ENCODE data around the gene MTG1. TPM values are rescaled to one million over a fixed set of nuclear protein-coding genes. Genes with fewer than 3 reads are reported as not detected.
"Not testable (repeated sequence)": the region's sequence is repeated elsewhere in the genome, so short reads cannot be mapped to it uniquely, and the experiment has no call there.

The MTG1 gene
- total RNA-seq, 1 donor from 2014 or later: 23.4 TPM

DNA sequence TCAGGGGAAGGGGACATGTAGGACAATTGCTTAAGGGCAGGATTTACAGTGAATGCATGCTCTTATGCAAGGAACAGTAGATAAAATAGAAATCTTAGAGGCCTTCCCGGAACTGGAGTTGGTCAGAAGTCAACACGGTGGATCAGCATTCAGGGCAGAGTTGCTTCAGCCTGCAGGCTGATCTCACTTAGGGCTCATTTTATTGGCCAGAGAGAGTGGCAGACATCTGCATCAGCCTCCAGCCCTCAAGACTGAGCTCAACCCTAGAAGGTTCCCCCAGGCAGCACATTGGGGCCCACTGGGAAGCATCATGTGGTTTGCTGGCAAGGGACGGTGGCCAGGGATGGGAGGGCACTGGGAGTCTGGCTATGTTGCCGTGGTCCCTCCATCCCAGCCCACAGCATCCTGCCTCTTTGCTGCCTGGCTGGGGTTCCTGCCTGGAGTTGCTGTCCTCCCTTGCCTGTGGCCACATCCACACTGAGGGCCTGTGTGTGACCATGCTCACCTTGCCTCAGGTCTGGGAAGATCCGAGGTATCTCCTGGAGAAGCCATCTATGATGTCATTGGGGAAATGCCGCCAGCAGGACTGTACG, 72.8 kb downstream of the MTG1 start:
- no peak for DNase-seq

DNA sequence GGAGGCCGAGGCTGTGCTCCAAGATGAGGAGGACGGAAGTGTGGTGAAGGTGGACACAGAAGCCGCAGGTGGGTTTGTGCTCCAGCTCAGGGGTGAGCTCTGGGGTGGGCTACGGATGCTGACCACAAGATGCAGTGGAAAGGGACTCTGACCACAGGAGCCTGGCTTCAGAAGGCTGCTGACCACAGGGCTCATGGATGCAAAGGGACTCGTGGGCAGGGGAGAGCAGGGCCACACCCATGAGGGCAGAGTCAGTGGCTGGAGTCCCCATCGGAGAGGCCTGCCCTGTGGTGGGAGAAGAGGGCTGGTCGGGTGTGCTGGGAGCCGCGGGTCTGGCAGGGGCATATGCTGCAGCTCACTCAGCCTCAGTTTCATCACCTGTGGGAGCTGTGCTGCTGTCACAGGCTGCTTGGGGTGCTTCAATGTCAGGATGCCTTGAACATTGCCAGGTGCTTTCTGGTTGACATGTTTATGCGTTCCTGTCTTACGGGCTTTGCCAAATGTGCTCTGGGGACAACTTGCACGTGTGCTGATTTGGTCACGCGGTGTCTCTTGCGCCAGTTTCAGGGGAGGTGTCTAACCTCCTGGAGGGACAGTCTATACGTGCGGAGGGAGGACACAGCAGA, 73.4 kb downstream of the MTG1 start:
- no peak for DNase-seq

DNA sequence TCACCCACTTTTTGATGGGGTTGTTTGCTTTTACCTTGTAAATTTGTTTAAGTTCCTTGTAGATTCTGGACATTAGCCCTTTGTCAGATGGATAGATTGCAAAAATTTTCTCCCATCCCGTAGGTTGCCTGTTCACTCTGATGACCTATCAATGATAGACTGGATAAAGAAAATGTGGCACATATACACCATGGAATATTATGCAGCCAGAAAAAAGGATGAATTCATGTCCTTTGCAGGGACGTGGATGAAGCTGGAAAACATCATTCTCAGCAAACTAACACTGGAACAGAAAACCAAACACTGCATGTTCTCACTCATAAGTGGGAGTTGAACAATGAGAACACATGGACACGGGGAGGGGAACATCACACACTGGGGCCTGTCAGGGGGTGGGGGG, 75.2 kb downstream of the MTG1 start:
- not testable (repeated sequence) for DNase-seq

DNA sequence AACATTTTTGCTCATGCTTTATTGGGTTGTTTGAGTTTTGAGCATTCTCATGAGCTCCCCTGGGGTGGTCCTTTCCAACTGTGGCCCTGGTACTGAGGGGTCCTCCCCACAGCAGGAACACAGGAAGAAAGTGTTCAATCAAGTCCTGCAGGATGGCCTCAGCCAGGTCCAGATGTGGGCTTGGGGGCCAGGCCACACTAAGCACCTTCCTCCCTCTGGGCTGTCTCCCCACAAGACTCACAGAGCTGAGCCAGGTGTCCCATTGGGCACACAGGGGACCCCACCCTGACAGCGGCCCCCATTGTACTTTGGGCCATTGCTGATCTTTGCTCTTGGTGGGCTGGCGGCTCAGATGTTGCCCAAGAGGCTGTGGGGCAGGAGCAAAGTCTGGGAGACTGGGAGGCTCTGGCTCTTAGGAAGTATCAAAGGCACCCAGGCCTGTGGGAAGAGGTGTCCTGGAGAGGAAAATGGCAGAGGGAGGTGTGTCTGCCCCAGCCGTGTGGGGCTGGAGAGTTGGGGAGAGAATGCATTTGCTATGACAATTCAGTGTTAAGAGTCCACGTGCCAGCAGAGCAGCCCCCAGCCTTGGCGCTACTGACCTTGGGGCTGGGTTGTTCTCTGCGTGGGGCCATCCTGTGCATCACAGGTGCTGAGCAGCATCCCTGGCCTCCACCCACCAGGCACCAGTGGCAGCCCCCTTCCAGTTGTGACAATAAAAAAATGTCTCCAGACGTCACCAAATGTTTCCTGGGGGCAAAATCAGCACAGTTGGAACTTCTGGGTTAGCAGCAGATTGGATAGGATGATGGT, 77.5 kb downstream of the MTG1 start:
- DNase-seq: no peak

Small RNA genes lying within 50 kb of the gene (small RNA-seq; reads per million reads assigned to genes)
- gene AL360181.4 (ENCODE audit: low replicate concordance) (not detected), gene BANF1P2 (ENCODE audit: low replicate concordance) (not detected), gene MIR3944 (ENCODE audit: low replicate concordance) (not detected)

Other genes starting within 250 kb of the MTG1 start
- 1.7 TPM for gene KNDC1, start 233.9 kb upstream of the MTG1 start, total RNA-seq
- not detected for gene UTF1, start 163.9 kb upstream of the MTG1 start, total RNA-seq
- gene VENTX, start 156.3 kb upstream of the MTG1 start, total RNA-seq: not detected
- 6.7 TPM for gene ADAM8, start 117.3 kb upstream of the MTG1 start, total RNA-seq
- 47.7 TPM for gene TUBGCP2, start 85.3 kb upstream of the MTG1 start, total RNA-seq
- 27.6 TPM for gene ZNF511, start 85.2 kb upstream of the MTG1 start, total RNA-seq
- gene CALY, start 57.3 kb upstream of the MTG1 start, total RNA-seq: not detected
- gene PRAP1, start 46.8 kb upstream of the MTG1 start, total RNA-seq: not detected
- 8.4 TPM for gene FUOM, start 36.1 kb upstream of the MTG1 start, total RNA-seq
- gene ECHS1, start 20.8 kb upstream of the MTG1 start, total RNA-seq: 74.7 TPM
- 8.0 TPM for gene PAOX, start 14.9 kb upstream of the MTG1 start, total RNA-seq
- 0.82 TPM for gene SPRN, start 30.5 kb downstream of the MTG1 start, total RNA-seq
- gene SCART1, start 59.8 kb downstream of the MTG1 start, total RNA-seq: 3.1 TPM
- 0.31 TPM for gene CYP2E1, start 133.2 kb downstream of the MTG1 start, total RNA-seq
- gene SYCE1, start 171.4 kb downstream of the MTG1 start, total RNA-seq: not detected
- not detected for gene FRG2B, start 232.6 kb downstream of the MTG1 start, total RNA-seq